H1 (cell line): ENCODE measurements around the gene NLRP3. TPM values are rescaled to one million over a fixed set of nuclear protein-coding genes. Genes with fewer than 3 reads are reported as not detected.

ENCODE experiments used
- CTCF ChIA-PET: fragments of 300-600 bp; sonication (Branson Sonifier 250); formaldehyde crosslinking; loops from one replicate; lab custom pipeline; 2021; ENCODE audit not compliant: partially characterized antibody; lab: Charles Lee
- POLR2A ChIA-PET: fragments of 300-600 bp; sonication (Branson Sonifier 250); formaldehyde crosslinking; loops from one replicate; lab custom pipeline; 2021; ENCODE audit warnings: inconsistent platforms; ENCODE audit not compliant: partially characterized antibody; lab: Charles Lee
- DNase-seq, 2 experiments: peaks; one replicate each; pipeline versions ENCODE4 v3.0.0 to v3.0.0-alpha.2; 2010 to 2022; ENCODE audit warnings: low spot score in 2 of 2, low read depth in 1 of 2, mixed read lengths in 1 of 2
- FAIRE-seq: peaks from 2 replicates; lab custom pipeline; 2011; peaks lifted over from hg19 to GRCh38; lab: Jason Lieb, UNC
- H2AFZ ChIP-seq: 2 replicates; pipeline ENCODE4 v1.8.1; 2012; ENCODE audit warnings: low read length, inconsistent platforms
- H2AK5ac ChIP-seq: 2 replicates; pipeline ENCODE4 v1.6.1; 2013; ENCODE audit warnings: low read depth, low read length
- H2BK120ac ChIP-seq: replicated peaks from 2 replicates; pipeline ENCODE3; 2013; ENCODE audit warnings: low read depth, low read length, inconsistent platforms
- H2BK12ac ChIP-seq: 2 replicates; pipeline ENCODE4 v1.6.1; 2013; ENCODE audit warnings: low read depth, low read length
- H2BK15ac ChIP-seq: 2 replicates; pipeline ENCODE4 v1.6.1; 2013; ENCODE audit warnings: low read length
- H2BK20ac ChIP-seq: 2 replicates; pipeline ENCODE4 v1.6.1; 2013; ENCODE audit warnings: low read length
- H2BK5ac ChIP-seq: 2 replicates; pipeline ENCODE4 v1.6.1; 2013; ENCODE audit warnings: low read depth, low read length
- H3K14ac ChIP-seq: 2 replicates; pipeline ENCODE4 v1.6.1; 2013; ENCODE audit warnings: inconsistent platforms; ENCODE audit not compliant: insufficient read length
- H3K18ac ChIP-seq: 2 replicates; pipeline ENCODE4 v1.6.1; 2013; ENCODE audit warnings: low read length; ENCODE audit errors: extremely low read depth
- H3K23ac ChIP-seq: 2 replicates; pipeline ENCODE4 v1.6.1; 2013; ENCODE audit warnings: inconsistent platforms; ENCODE audit not compliant: insufficient read length
- H3K23me2 ChIP-seq: 2 replicates; pipeline ENCODE4 v1.6.1; 2013; ENCODE audit warnings: low read depth, low read length
- H3K27ac ChIP-seq: 2 replicates; pipeline ENCODE4 v1.6.1; 2011; ENCODE audit warnings: low read depth, low read length, inconsistent platforms
- H3K27me3 ChIP-seq, 4 experiments: replicated peaks in 1 of 4; 1 replicate in 1 of 4; 2 replicates in 3 of 4; pipeline versions ENCODE4 v1.6.1 to v1.8.1; 2011 to 2013; ENCODE audit warnings: low read length in 3 of 4, mild to moderate bottlenecking in 3 of 4, inconsistent platforms in 2 of 4, mixed read lengths in 2 of 4, moderate library complexity in 1 of 4; ENCODE audit not compliant: control insufficient read depth in 3 of 4, insufficient read depth in 3 of 4; ENCODE audit errors: extremely low read depth in 1 of 4
- H3K36me3 ChIP-seq, 4 experiments: 2 replicates each; pipeline versions ENCODE4 v1.6.1 to v1.8.1; 2011 to 2013; ENCODE audit warnings: mild to moderate bottlenecking in 4 of 4, low read length in 3 of 4, moderate library complexity in 2 of 4, control low read depth in 1 of 4, inconsistent platforms in 1 of 4; ENCODE audit not compliant: insufficient read depth in 4 of 4, control insufficient read depth in 2 of 4
- H3K4ac ChIP-seq: replicated peaks from 2 replicates; pipeline ENCODE3; 2013; ENCODE audit warnings: low read length, low read depth, mixed read lengths, inconsistent platforms; ENCODE audit not compliant: insufficient read length
- H3K4me1 ChIP-seq, 4 experiments: replicated peaks in 1 of 4; 1 replicate in 1 of 4; 2 replicates in 3 of 4; pipeline versions ENCODE4 v1.6.1 to v1.8.1; 2011 to 2013; ENCODE audit warnings: low read length in 3 of 4, inconsistent platforms in 2 of 4, mixed read lengths in 1 of 4; ENCODE audit not compliant: insufficient read depth in 4 of 4, control insufficient read depth in 3 of 4
- H3K4me2 ChIP-seq, 2 experiments: 2 replicates each; pipeline versions ENCODE4 v1.6.1 to v1.8.1; 2011 to 2013; ENCODE audit warnings: low read depth in 2 of 2, low read length in 2 of 2, control low read depth in 1 of 2, inconsistent platforms in 1 of 2, mild to moderate bottlenecking in 1 of 2; ENCODE audit not compliant: insufficient read depth in 1 of 2
- H3K4me3 ChIP-seq, 4 experiments: fragments of 200-600, 300-600 bp in 1 of 4; sonication (generic), shearing (Covaris generic), sonication (Bioruptor Twin) in 1 of 4; 2 replicates each; pipeline versions ENCODE4 v1.5.1 to v1.8.1; 2011 to 2016; ENCODE audit warnings: low read length in 4 of 4, low read depth in 3 of 4, control low read depth in 2 of 4, inconsistent platforms in 2 of 4, mild to moderate bottlenecking in 2 of 4, mixed read lengths in 1 of 4, moderate library complexity in 1 of 4; ENCODE audit not compliant: insufficient read depth in 2 of 4; ENCODE audit errors: extremely low read depth in 1 of 4
- H3K56ac ChIP-seq: replicated peaks from 2 replicates; pipeline ENCODE3; 2013; ENCODE audit warnings: low read depth, mild to moderate bottlenecking, mixed read lengths, low read length, inconsistent platforms; ENCODE audit not compliant: insufficient read length
- H3K79me1 ChIP-seq: 2 replicates; pipeline ENCODE4 v1.6.1; 2013; ENCODE audit warnings: low read depth, low read length, control low read depth
- H3K79me2 ChIP-seq, 2 experiments: 2 replicates each; pipeline versions ENCODE4 v1.6.1 to v1.8.1; 2012 to 2013; ENCODE audit warnings: low read length in 2 of 2, mild to moderate bottlenecking in 2 of 2, inconsistent platforms in 1 of 2; ENCODE audit not compliant: insufficient read depth in 2 of 2, control insufficient read depth in 1 of 2
- H3K9ac ChIP-seq, 4 experiments: replicated peaks in 1 of 4; 1 replicate in 1 of 4; 2 replicates in 3 of 4; pipeline versions ENCODE4 v1.6.1 to v1.8.1; 2011 to 2013; ENCODE audit warnings: low read depth in 3 of 4, low read length in 3 of 4, control low read depth in 2 of 4, mild to moderate bottlenecking in 2 of 4, moderate library complexity in 2 of 4, inconsistent platforms in 1 of 4; ENCODE audit errors: extremely low read depth in 1 of 4
- H3K9me3 ChIP-seq, 2 experiments: 2 replicates each; pipeline versions ENCODE4 v1.6.1 to v1.8.1; 2012 to 2013; ENCODE audit warnings: mild to moderate bottlenecking in 2 of 2, moderate library complexity in 2 of 2, control low read depth in 1 of 2, inconsistent platforms in 1 of 2, low read depth in 1 of 2, low read length in 1 of 2, mixed read lengths in 1 of 2; ENCODE audit not compliant: insufficient read depth in 2 of 2
- H4K20me1 ChIP-seq, 2 experiments: replicated peaks in 1 of 2; 2 replicates each; pipeline versions ENCODE3 to v1.8.1; 2011 to 2013; ENCODE audit warnings: inconsistent platforms in 2 of 2, low read length in 2 of 2, mild to moderate bottlenecking in 1 of 2; ENCODE audit not compliant: insufficient read depth in 2 of 2, control insufficient read depth in 1 of 2
- H4K5ac ChIP-seq: 2 replicates; pipeline ENCODE4 v1.6.1; 2013; ENCODE audit warnings: low read length, low read depth, mixed read lengths, inconsistent platforms; ENCODE audit not compliant: insufficient read length
- H4K8ac ChIP-seq: 2 replicates; pipeline ENCODE4 v1.8.0; 2013; ENCODE audit warnings: mild to moderate bottlenecking, moderate library complexity, low read length, inconsistent platforms; ENCODE audit not compliant: insufficient read depth; ENCODE audit errors: extremely low read depth
- H4K91ac ChIP-seq: replicated peaks from 2 replicates; pipeline ENCODE3; 2013; ENCODE audit warnings: low read length, mixed read lengths, inconsistent platforms; ENCODE audit not compliant: insufficient read length
- POLR2AphosphoS5 ChIP-seq: IDR thresholded peaks from 2 replicates; pipeline ENCODE4 v1.6.1; 2011; ENCODE audit warnings: low read depth, low read length
- TEAD4 ChIP-seq: IDR thresholded peaks from 2 replicates; pipeline ENCODE4 v1.6.1; 2012; ENCODE audit warnings: low read depth, low read length, inconsistent platforms, mixed read lengths
- WGBS, 2 experiments: shearing (Covaris generic) in 1 of 2; methylation state at CpG; one replicate each; pipeline versions ENCODE4 v1.1.6 to v1.1.7; 2013 to 2015; ENCODE audit warnings: low lambda C conversion rate in 2 of 2, mixed read lengths in 2 of 2, inconsistent platforms in 1 of 2, low coverage in 1 of 2, missing lambda C conversion rate in 1 of 2; ENCODE audit not compliant: insufficient replicate concordance in 2 of 2, insufficient coverage in 1 of 2, insufficient read length in 1 of 2; ENCODE audit errors: extremely low coverage in 1 of 2, missing lambda C conversion rate in 1 of 2; 5-methylcytosine and 5-hydroxymethylcytosine counted together
- polyA plus RNA-seq, 7 experiments: library from polyadenylated mRNA; depleted of rRNA in 3 of 7; stranded (reverse) in 5 of 7; unstranded in 2 of 7; fragments of >200 nt in 5 of 7; fragments of 200-250 nt in 2 of 7; gene quantifications; 1 replicate in 5 of 7; 2 replicates in 1 of 7; 4 replicates in 1 of 7; pipeline versions ENCODE4 v1.2.1 to v1.2.3, GENCODE V29; 2011 to 2013; ENCODE audit warnings: missing spikeins in 2 of 7, mixed read lengths in 2 of 7
- total RNA-seq: library from RNA; stranded (reverse); fragmentation: NEBNext Ultra II Directional; extraction: Animal tissue kit (Norgen Biotek cat#: 25700); gene quantifications from 2 replicates; pipeline ENCODE4 v1.2.1, GENCODE V29; 2021

NLRP3 gene
- total and polyA plus RNA-seq, 2 of the 8 experiments (the other 6 are each of a cell fraction or from before 2014, with no cell fraction given) = 0.05 to 0.19 TPM

GRCh38 chr1:247419336-247419735, 3.4 kb downstream of the NLRP3 start:
- Histone ChIP-seq H4K20me1 (no peaks in the 10 kb centered on the region), H4K91ac (no peak overlapping the region)
- TF ChIP-seq TEAD4 (no peak), POLR2AphosphoS5 (no peak)
- TF ChIP-seq, all 59 proteins: peak for 0
- H3K56ac ChIP-seq = no peak overlapping the region
- no peak overlapping the region for H2BK120ac ChIP-seq
- no peaks in the 10 kb centered on the region for H3K79me1 ChIP-seq
- CTCF ChIA-PET = interaction anchor here (0.6 kb wide), 1 partner anchor 9 kb away, joined by 3 read pairs; no protein-coding TSS in a partner anchor
- H3K4ac ChIP-seq = no peak overlapping the region
- no peak overlapping the region for H2AK5ac ChIP-seq
- H3K14ac ChIP-seq = no peak overlapping the region
- no peak overlapping the region for H4K5ac ChIP-seq
- H3K27me3 ChIP-seq = no peaks in the 10 kb centered on the region
- no peaks in the 10 kb centered on the region for H3K23me2 ChIP-seq
- WGBS, 2 experiments = 95% methylated on average over 9 of the region's 9 CpGs; no CpG with 5 or more reads in 1 of the 2 experiments
- no peak overlapping the region for H2BK12ac ChIP-seq
- no peak overlapping the region for H3K23ac ChIP-seq
- H3K27ac ChIP-seq = no peak overlapping the region
- H3K18ac ChIP-seq = no peak overlapping the region
- DNase-seq = no peak
- no peak overlapping the region for H2BK5ac ChIP-seq
- H2AFZ ChIP-seq = no peak overlapping the region
- FAIRE-seq = no peak
- no peaks in the 10 kb centered on the region for H3K9me3 ChIP-seq
- H3K4me1 ChIP-seq = no peaks in the 10 kb centered on the region
- no peak overlapping the region for H4K8ac ChIP-seq
- no peaks in the 10 kb centered on the region for H3K79me2 ChIP-seq
- H3K36me3 ChIP-seq = no peaks in the 10 kb centered on the region
- no peak overlapping the region for H2BK20ac ChIP-seq
- POLR2A ChIA-PET = no interaction called here
- H3K4me3 ChIP-seq = no peak overlapping the region
- H3K9ac ChIP-seq = no peak overlapping the region
- H2BK15ac ChIP-seq = no peak overlapping the region
- no peak overlapping the region for H3K4me2 ChIP-seq
